HG03025 (cell line): ENCODE data around the gene PSMD12.
"Not testable (repeated sequence)": the region's sequence is repeated elsewhere in the genome, so short reads cannot be mapped to it uniquely, and the experiment has no call there.

Experiments used
- ATAC-seq: cut with Tn5 transposase; IDR thresholded peaks from one replicate; pipeline ENCODE4 v1.9.1; 2021; ENCODE audit warnings: mild to moderate bottlenecking, moderate library complexity; ENCODE audit not compliant: unreplicated experiment, low FRiP score

Gene PSMD12

DNA sequence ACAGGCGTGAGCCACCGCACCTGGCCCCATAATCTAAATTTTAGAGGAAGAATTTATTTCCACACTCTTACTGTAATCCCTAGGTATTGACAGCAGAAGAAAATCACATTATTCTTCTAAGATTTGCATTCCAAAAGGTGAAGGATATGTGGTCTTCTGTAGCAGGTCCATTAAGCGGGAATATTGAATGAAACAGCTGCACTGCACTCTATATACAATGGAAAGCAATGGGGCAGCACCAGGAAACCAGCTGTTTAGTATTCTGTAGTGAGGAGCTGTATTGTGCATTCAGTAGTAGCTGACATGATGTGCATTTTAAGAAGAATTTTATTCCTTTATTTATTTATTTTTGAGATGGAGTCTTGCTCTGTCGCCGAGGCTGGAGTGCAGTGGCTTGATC, 49.6 kb downstream of the PSMD12 start:
- no peak for ATAC-seq

DNA sequence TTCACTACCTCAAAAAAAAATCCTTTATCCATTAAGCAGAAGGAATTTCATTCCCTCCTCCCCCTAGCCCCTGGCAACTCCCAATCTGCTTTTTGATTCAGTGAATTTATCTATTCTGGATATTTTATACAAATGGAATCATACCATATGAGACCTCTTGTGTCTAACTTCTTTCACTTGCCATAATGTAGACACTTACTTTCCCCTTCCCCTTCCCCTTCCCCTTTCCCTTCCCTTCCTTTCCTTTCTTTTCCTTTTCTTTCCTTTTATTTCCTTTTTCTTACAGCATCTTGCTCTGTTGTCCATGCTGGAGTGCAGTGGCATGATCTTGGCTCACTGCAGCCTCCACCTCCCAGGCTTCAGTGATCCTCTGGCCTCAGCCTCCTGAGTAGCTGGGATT, 50.5 kb downstream of the PSMD12 start:
- ATAC-seq = no peak

DNA sequence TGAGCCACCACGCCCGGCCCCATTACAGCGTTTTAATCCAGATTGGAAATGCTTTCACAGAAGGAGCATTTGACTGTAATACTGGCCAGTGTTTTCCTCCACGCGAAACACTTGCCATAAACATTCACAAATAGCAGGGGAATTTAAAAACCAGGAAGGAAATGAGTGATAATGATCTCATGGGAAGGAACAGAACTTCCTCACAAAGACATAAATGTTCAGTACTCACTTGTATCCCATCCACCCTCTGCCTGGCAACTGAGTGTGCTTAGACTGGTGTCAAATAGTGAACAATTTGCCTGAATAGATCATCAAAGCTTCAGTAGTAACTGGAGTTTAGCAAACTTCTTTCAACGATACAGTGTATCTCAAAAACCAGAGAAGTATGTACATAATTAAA, 54.1 kb downstream of the PSMD12 start:
- no peak for ATAC-seq

DNA sequence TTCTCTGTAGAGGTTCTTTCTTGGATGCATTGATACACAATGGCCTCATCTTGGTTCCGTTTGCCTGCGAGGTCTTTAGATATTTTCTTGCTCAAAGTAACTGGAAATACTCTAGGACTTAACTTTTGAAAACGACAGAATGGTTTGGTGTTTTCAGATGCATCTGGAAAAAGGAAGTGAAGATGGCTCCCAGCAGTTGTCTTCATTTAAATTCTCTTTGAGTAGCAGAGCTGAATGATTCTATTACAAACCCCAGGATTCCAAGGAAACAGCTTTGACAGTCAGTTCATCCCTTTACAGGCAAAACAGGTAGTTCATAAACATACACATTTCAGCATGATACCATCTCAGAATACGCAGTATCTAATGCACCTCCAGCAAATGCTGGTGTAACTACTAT, 54.8 kb downstream of the PSMD12 start:
- no peak for ATAC-seq

DNA sequence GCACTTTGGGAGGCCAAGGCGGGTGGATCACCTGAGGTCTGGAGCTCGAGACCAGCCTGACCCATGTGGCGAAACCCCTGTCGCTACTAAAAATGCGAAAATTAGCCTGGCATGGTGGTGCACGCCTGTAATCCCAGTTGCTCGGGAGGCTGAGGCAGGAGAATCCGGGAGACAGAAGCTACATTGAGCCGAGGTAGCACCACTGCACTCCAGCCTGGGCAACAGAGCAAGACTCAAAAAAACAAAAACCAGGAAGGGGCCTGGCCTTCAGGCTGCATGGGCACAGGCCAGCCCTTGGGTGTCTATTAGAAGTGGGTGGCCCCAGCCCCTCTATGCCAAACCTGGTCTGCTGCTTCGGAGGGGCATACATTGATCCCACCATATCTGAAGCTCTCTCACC, 56.0 kb downstream of the PSMD12 start:
- ATAC-seq = no peak

DNA sequence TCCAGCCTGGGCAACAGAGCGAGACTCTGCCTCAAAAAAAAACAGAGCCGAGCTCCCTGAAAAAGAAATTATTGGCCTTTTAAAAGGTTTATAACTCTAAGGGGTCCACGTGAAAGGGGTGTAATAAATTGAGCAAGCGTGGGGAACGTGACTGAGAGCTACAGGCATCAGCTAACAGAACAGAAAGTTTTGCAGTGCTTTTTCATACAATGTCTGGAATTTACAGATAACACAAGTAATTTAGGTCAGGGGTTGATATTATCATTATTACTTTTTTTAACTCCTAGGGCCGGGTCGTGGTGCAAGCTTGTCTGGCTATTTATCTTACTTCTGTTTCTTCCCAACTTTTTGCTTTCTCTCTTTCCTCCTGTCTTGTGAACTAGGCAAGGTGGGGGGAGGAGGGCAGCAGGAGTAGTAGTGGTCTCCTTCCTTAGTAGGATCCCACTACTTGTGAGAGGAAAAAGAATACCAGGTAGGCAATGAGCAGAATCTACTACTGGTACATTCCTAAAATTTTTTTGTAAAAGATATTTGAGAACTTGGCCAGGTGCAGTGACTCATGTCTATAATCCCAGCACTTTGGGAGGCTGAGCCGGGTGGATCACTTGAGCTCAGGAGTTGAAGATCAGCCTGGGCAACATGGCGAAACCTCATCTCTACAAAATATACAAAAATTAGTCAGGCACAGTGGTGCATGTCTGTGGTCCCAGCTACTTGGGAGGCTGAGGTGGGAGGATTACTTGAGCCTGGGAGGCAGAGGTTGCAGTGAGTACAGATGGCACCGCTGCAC, 60.7 kb downstream of the PSMD12 start:
- not testable (repeated sequence) for ATAC-seq

DNA sequence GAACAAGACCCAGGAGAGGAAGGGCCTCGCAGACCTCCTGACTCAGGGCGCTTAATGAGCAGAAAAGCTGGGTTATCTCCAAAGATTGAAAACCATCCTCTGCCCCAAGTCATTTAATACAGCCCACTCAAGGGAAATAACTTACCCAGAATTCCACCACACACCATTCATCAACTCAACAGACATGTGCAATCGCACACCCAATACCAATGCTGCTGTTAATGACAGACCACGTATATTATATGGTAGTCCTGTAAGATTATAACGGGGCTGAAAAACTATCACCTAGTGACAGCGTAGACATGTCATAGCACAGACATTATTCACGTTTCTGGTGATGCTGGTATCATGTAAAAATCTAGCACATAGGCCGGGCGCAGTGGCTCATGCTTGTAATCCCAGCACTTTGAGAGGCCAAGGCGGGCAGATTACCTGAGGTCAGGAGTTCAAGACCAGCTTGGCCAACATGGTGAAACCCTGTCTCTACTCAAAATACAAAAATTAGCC, 68.9 kb downstream of the PSMD12 start:
- no peak for ATAC-seq

DNA sequence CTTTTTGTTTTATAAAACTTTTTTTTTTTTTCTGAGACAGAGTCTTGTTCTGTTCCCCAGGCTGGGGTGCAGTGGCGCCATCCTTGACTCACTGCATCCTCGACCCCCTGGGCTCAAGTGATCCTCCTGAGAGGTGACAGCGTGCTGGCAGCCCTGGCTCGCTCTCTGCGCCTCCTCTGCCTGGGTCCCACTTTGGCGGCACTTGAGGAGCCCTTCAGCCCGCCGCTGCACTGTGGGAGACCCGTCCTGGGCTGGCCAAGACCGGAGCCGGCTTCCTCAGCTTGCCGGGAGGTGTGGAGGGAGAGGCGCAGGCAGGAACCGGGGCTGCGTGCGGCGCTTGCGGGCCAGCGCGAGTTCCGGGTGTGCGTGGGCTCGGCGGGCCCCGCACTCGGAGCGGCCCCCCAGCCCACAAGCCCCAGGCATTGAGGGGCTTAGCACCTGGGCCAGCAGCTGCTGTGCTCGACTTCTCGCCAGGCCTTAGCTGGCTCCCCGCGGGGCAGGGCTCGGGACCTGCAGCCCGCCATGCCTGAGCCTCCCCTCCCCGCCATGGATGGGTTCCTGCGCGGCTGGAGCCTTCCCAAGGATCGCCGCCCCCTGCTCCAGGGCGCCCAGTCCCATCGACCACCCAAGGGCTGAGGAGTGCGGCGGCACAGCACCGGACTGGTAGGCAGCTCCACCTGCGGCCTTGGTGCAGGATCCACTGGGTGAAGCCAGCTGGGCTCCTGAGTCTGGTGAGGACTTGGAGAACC, 71.8 kb downstream of the PSMD12 start:
- ATAC-seq = no peak

DNA sequence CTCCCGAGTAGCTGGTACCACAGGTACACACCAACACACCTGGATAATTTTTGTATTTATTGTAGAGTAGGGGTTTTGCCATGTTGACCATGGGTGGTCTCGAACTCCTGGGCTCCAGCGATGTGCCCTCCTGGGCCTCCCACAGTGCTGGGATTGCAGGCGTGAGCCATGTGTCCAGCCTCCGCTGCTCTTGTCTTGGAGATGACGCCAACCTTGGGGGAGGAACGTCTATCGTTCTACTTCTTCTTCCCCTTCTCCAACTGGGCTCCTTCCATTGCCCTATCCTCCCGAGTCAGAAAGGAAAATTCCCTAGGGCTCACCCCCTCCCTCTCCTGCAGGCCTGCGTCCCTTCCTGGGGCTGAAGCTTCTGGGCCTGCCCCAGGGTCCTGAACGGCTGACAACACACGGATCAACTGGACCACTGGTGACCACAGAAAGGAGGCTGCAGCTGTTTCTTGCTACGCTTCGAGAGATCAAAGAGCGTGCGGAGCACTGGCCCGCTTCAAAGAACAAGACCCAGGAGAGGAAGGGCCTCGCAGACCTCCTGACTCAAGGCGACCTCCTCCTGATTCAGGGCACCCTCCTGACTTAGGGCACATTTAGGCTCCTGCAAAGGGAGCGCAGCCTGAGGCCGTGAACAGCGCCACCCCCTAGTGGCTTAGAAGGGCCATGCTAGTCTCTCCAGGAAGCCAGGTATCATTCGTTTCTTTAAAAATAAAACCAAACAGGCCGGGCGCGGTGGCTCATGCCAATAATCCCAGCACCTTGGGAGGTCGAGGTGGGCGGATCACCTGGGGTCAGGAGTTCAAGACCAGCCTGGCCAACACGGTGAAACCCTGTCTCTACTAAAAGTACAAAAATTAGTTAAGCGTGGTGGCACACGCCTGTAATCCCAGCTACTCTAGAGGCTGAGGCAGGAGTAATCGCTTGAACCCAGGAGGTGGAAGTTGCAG, 72.8 kb downstream of the PSMD12 start:
- no peak for ATAC-seq

DNA sequence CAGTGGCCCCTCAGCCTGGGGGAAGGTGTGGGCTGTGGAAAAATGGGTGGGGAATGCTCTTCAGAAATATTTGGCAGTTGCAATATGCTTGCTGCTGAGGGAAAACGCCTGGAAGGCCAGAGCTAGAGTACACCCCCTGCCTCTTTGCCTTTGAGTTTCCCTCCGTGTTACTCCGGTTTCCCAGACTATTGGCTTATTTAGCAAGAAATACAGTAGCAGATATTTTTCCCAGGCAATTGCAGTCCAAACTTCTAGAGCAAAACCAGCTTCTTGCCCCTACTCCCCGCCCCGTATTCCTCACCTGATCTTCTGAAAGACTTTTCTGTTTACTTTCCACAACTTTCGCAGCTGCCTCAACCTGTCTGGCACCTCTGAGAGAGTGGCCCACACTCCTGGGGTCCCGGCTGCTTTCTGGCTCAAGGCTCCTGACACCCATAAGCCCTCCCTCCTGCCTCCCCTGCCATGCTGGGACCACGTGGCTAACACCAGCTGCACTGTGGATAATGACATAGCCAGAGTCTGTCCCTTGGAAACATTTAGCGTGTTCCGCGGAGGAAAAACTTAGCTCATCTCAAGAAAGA, 75.6 kb downstream of the PSMD12 start:
- no peak for ATAC-seq

DNA sequence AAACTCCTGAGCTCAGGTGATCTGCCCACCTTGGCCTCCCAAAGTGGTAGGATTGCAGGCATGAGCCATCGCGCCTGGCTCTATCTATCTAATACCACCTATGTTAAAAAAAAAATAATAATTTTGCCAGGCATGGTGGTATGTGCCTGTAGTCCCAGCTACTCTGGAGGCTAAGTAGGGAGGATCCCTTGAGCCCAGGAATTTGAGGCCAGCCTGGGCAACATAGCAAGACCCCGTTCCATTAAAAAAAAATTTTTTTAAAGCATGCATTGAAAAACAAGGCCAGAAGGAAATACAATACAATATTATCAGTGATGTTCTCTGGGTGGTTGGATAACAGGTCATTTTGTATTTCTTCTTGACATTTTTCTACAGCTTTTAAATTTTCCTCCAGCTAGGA, 76.1 kb downstream of the PSMD12 start:
- no peak for ATAC-seq

DNA sequence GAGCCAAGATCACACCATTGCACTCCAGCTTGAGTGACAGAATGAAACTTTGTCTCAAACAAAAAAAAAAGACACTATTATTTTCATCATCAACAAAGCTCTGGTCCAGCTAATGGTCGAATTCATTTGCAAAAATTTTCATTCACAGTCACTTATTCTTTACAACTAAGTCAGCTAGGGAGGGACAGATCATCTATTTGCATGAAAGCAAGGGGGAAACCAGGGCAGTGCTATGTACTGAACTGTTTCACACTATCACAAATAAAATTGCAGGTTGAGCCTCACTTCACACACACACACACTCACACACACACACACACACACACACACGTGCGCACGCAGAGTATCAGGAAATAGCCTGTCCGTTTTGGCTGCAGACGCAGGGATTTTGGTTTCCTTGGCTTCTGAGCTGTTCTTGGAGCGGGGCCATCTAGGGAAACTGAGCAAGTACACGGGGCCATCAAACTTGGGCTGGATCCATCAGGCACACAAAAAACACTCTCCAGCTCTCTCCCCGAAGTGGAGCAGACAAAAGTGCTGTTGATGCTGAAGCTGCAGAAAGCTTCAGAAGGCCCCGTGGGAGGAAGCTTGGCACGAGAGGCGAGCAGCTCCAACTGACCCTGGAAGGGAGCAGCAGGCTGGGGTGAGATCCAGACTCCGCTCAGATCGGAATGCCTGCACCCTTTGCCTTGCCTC, 77.0 kb downstream of the PSMD12 start:
- no peak for ATAC-seq
